HG02678 (cell line): ENCODE results near the gene GALNT4.
A peak's percentile ranks its signal among the peaks of the same experiment; 100 is the strongest.

Experiments used
- ATAC-seq: cut with Tn5 transposase; IDR thresholded peaks from one replicate; pipeline ENCODE4 v1.9.1; 2021; ENCODE audit warnings: mild to moderate bottlenecking, moderate library complexity; ENCODE audit not compliant: unreplicated experiment

GALNT4 gene

GRCh38 chr12:89524541-89525304 lies at the start of gene GALNT4:
TSS of gene GALNT4 (minus strand) at chr12:89524796. CDS start at chr12:89524549, 247 bp downstream.
- peak; percentile 76 for ATAC-seq

- no peak for ATAC-seq
These were observed 48.6 kb upstream of the GALNT4 start for GRCh38 chr12:89573051-89573810.

GRCh38 chr12:89571491-89572195 lies 47.0 kb upstream of the GALNT4 start:
- no peak for ATAC-seq

- ATAC-seq = no peak
These were observed 43.9 kb upstream of the GALNT4 start for GRCh38 chr12:89568484-89568883.

- ATAC-seq = no peak
These were observed 43.2 kb upstream of the GALNT4 start for GRCh38 chr12:89567691-89568239.

DNA sequence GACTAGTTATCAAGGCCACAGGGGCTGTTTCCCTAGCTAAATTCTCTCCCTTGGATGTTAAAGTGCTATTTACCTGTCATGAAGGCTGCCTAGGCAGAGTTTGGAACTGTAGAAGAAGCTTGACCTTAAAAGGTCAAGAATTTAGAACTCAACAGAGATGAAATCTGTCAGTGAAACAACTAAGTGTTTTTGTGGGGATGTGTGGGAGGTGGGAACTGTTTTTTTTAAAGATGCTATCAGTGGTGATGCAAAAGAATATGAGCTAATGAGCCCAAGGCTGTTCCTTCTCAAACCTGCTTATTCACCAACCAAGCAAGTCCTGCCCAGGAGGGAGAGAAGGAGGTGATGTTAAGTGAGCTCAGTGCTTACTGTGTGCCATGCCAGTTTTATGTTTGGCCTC lies 42.0 kb upstream of the GALNT4 start:
- ATAC-seq = no peak

DNA sequence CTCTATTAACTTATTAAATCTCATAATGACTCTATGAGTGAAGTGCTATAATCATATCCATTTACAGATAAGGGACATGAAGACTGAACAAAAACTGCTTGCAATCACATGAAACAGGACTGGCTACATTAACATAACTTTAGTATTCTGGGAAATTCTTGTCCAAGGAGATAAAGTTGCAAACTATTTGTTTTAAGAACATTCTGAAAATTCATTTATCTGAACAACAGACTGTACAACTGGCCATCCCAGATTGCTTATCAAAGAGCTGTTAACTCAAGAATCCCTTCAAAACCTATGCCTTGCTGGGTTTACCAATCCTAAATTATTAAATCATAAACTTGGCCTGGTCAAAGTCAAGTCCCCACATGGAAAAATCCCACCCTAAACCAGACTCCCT lies 40.4 kb upstream of the GALNT4 start:
- ATAC-seq = no peak

GRCh38 chr12:89559753-89560152 lies 35.2 kb upstream of the GALNT4 start:
- no peak for ATAC-seq

DNA sequence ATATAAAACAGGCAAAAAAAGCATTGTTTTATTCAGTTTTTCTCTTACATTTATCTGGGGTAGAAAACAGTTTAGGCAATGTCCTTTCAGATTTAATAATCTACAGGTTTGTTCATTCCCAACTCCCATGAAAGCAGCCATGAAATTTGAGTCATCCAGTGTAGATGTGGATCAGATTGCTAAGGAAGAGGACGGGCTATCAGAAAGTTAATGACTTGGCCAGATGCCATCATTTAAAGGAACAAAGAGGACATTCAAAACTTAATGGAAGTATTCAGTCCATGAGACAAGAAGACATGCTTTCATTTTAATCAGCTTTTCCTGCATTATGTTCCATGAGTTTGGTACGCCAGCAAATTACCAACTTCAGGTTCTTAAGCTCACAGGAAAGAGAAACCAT lies 32.4 kb upstream of the GALNT4 start:
- ATAC-seq = no peak

DNA sequence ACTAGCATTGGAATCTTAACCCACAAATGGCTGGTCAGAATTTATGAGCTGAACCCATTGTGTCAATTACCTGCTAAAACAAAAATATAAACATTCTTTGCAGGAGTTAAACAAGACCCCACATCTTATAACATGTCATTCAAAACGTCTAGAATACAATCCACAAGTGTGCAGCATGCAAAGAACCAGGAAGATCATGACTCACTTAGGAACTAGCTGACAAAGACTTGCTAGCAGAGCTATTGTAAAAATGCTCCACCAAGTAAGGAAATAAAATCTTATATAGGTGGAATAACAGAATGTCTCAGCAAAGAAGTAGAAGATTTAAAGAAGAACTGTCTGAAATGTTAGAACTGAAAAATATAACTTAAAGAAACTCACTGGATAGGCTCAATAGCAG lies 27.8 kb upstream of the GALNT4 start:
- no peak for ATAC-seq

GRCh38 chr12:89551747-89552146 lies 27.2 kb upstream of the GALNT4 start:
- no peak for ATAC-seq

GRCh38 chr12:89547101-89547500 lies 22.5 kb upstream of the GALNT4 start:
- no peak for ATAC-seq

GRCh38 chr12:89546151-89546550 lies 21.6 kb upstream of the GALNT4 start:
- no peak for ATAC-seq

- no peak for ATAC-seq
These were observed 20.1 kb upstream of the GALNT4 start for GRCh38 chr12:89544681-89545184.

DNA sequence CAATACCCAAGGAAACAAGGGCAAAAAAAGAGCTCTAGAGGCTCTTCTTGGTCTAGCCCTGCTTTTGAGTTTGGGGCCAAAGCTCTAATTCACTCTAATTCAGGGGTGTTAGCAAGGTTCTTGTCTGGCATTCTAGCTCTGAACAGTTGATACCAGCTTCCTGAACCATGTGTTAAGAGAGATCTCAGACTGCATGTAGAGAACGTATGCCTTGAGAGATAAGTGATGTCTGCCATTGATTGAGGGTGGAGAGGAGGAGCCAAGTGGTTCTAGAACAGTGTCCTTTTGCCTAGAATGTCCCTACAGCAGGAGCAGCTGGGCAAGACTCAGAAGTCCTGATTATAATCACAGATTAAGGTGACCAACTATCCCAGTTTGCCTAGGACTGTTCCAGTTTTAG lies 19.4 kb upstream of the GALNT4 start:
- no peak for ATAC-seq

DNA sequence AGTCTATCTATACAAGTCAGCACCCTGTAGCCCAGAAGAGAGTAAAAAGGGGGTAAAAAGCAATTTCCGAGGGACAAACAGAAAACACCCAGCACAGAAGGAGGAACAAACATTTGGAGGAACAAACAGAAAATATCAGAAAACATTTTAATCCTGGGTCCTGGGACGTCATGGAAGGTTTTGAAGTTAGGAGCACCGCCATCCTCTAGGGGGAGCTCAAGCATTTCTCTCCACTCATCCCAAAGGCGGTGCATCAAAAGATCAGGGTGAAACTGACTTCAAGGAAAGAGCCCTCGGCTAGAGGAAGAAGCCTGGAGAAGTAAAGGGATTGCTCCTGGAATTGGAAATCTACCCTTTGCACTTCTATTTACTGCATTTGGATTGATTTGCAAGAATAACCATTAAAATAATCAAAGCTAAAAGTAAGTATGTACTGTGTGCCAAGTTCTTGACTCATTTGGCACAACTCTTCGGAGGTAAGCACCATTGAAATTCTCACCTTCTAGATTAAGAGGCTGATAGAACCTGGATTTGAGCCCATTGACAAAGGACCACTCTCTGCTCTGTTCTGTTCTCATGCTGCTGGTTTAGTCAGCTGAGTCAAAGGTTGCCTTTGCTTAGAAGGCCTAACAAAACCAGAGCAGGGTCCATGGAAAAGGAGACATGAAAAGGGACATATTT lies 18.5 kb upstream of the GALNT4 start:
- peak; percentile 72 for ATAC-seq

- no peak for ATAC-seq
These were observed 17.6 kb upstream of the GALNT4 start for GRCh38 chr12:89542236-89542635.

DNA sequence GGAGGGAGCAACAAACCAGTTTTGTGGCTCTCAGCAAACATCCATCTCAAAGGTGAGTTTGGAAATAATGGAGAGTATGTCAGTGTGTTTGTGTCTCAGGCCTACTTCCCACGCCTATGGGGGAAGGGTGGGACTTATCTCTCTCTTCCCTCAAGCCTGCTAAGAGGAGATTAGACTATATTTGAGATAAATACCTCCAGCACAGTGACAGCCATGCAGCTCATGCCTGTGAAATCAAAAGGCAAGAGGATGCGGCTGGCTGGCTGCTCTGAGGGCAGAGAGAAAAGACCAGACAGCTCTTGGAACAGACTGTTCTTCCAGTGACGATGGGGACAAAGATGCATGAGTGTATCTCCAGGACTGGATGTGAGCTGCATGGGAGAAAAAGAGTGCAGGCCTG lies 16.0 kb upstream of the GALNT4 start:
- no peak for ATAC-seq

DNA sequence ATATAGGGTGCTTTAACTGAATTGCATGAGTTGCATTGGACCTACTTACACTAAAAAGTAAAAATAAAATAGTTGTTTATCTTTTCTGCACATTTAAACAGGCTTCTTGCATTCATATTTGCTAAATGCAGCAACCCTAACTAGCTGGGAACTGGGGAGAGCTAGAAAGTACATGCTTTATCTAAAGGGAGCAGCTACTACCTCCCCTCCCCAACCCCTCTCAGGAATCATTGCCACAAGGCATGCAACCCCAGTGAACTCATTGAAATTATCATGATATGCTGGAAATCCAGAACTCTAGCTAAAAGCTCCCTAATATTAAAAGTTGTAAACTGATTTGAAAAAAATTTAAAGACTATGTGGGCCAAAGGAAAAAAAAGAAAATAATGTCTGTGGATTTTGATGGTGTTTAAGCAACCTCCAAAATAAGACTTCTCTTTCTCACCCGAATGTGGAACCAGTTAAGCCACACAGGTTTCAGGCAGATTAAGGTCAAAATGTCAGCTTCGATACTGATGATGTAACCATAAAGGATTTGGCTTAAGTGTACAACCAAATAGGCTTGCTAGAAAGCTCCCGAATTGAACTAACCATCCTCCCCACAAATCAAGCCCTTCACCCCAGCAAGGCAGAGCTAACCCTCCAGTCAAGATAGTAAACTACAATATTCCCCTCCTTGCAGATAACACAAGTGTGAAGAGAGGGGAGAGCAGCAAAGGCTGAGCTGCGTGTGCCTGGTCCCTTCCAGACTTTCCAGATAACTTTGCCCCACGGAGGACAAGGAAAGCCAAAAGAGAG lies 15.0 kb upstream of the GALNT4 start:
- no peak for ATAC-seq

GRCh38 chr12:89538897-89539296 lies 14.3 kb upstream of the GALNT4 start:
- ATAC-seq = no peak
